HT-29 (cell line): Measurements from ENCODE around the gene WAPL. TPM values are rescaled to one million over a fixed set of nuclear protein-coding genes. Genes with fewer than 3 reads are reported as not detected.
A peak's percentile ranks its signal among the peaks of the same experiment; 100 is the strongest.

Source experiments
- DNase-seq: peaks from one replicate; pipeline ENCODE4 v3.0.0-alpha.2; 2015; ENCODE audit warnings: low spot score
- total RNA-seq: library from RNA; depleted of rRNA; stranded (reverse); fragments of >200 nt; shearing (Covaris generic); gene quantifications from 2 replicates; pipeline ENCODE4 v1.2.3, GENCODE V29; 2014

WAPL gene
- total RNA-seq, 1 experiment from 2014 or later = 20.8 TPM

- DNase-seq = peak; percentile 53
Measured at GRCh38 chr10:86523348-86523747, 1.8 kb upstream of the WAPL start.

GRCh38 chr10:86522510-86522855, 891 bp upstream of the WAPL start:
- no peak for DNase-seq

- DNase-seq = peak; percentile 62
Measured at GRCh38 chr10:86520871-86521677, 518 bp downstream of the WAPL start.

- DNase-seq = no peak
Measured at GRCh38 chr10:86518781-86519180, 2.8 kb downstream of the WAPL start.

- no peak for DNase-seq
Measured at GRCh38 chr10:86512137-86512536, 9.5 kb downstream of the WAPL start.

GRCh38 chr10:86511027-86511865, 10.3 kb downstream of the WAPL start:
- no peak for DNase-seq

- DNase-seq = no peak
Measured at GRCh38 chr10:86509145-86509544, 12.4 kb downstream of the WAPL start.

- no peak for DNase-seq
Measured at GRCh38 chr10:86508217-86508616, 13.4 kb downstream of the WAPL start.

- DNase-seq = no peak
Measured at GRCh38 chr10:86506499-86506898, 15.1 kb downstream of the WAPL start.

GRCh38 chr10:86506062-86506461, 15.5 kb downstream of the WAPL start:
- DNase-seq = no peak

GRCh38 chr10:86504510-86504909, 17.1 kb downstream of the WAPL start:
- DNase-seq = no peak

GRCh38 chr10:86500846-86501245, 20.7 kb downstream of the WAPL start:
- DNase-seq = no peak

- DNase-seq = no peak
Measured at GRCh38 chr10:86498598-86498997, 23.0 kb downstream of the WAPL start.

GRCh38 chr10:86497621-86498020, 24.0 kb downstream of the WAPL start:
- DNase-seq = no peak

GRCh38 chr10:86489960-86490612, 31.5 kb downstream of the WAPL start:
- DNase-seq = no peak

GRCh38 chr10:86489071-86489810, 32.4 kb downstream of the WAPL start:
- no peak for DNase-seq

- no peak for DNase-seq
Measured at GRCh38 chr10:86486856-86487255, 34.7 kb downstream of the WAPL start.

GRCh38 chr10:86483664-86484063, 37.9 kb downstream of the WAPL start:
- no peak for DNase-seq

- DNase-seq = no peak
Measured at GRCh38 chr10:86481761-86482160, 39.8 kb downstream of the WAPL start.

- DNase-seq = no peak
Measured at GRCh38 chr10:86480571-86480970, 41.0 kb downstream of the WAPL start.

GRCh38 chr10:86472061-86472460, 49.5 kb downstream of the WAPL start:
- no peak for DNase-seq
